Measurements from ENCODE around the gene SRPRB.
A peak's percentile ranks its signal among the peaks of the same experiment; 100 is the strongest.

SRPRB gene

DNA sequence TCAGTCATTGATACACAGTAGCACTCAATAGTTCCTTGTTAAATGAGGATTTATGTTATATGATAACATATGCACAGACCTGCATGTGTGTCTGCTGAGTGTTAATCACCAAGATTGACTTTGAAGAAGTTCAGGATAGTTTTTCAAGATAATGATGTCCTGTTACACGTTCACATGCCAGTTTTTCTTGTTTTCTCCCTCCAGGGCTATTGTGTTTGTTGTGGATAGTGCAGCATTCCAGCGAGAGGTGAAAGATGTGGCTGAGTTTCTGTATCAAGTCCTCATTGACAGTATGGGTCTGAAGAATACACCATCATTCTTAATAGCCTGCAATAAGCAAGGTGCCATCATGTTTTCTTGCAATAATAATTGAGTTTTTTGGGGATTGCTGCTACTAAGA is 9.8 kb downstream of the SRPRB start:
- Histone ChIP-seq H3K4me3 (ENCODE audit: low read length) (no peak overlapping the region), H3K4me1 (ENCODE audit: insufficient read depth, low read length) (no peaks in the 10 kb centered on the region), H3K27me3 (ENCODE audit: insufficient read depth, low read length) (no peaks in the 10 kb centered on the region), H3K27ac (ENCODE audit: low read depth, low read length) (no peak overlapping the region), H3K9me3 (ENCODE audit: insufficient read depth, low read depth, low read length) (no peaks in the 10 kb centered on the region), H3K36me3 (ENCODE audit: insufficient read depth, low read length) (peaks cover 92% of the 10 kb centered on the region), H3K9ac (ENCODE audit: low read depth, low read length) (no peak overlapping the region)
- 95% methylated on average over 1 of the region's 2 CpGs for WGBS

DNA sequence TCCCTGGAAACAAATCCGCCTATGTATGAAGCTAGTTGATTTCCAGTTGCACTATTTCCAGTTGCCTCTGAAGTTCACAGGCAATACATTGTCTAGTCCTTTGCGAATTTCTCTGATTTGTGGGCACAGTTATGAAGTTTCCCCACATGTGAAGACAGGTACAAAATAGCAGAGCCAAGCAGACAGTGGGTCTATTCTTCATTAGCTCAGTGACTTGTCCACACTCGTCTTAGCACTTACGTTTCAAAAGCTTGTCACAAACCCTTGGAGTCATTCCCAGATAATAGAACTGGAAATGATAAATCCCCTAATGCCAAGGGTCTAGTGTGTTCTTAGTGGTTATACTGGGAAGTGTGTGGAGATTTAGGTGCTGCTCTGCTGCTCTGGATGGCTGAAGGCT is 14.5 kb downstream of the SRPRB start:
- no peak overlapping the region for H3K4me3 ChIP-seq (ENCODE audit: low read length)
- no peak overlapping the region for H3K27ac ChIP-seq (ENCODE audit: low read depth, low read length)
- WGBS = 96% methylated on average over 4 of the region's 4 CpGs
- H3K4me1 ChIP-seq (ENCODE audit: insufficient read depth, low read length) = peaks cover 6% of the 10 kb centered on the region
- H3K9ac ChIP-seq (ENCODE audit: low read depth, low read length) = no peak overlapping the region
- peaks cover 87% of the 10 kb centered on the region for H3K36me3 ChIP-seq (ENCODE audit: insufficient read depth, low read length)
- no peaks in the 10 kb centered on the region for H3K27me3 ChIP-seq (ENCODE audit: insufficient read depth, low read length)
- H3K9me3 ChIP-seq (ENCODE audit: insufficient read depth, low read depth, low read length) = no peaks in the 10 kb centered on the region

DNA sequence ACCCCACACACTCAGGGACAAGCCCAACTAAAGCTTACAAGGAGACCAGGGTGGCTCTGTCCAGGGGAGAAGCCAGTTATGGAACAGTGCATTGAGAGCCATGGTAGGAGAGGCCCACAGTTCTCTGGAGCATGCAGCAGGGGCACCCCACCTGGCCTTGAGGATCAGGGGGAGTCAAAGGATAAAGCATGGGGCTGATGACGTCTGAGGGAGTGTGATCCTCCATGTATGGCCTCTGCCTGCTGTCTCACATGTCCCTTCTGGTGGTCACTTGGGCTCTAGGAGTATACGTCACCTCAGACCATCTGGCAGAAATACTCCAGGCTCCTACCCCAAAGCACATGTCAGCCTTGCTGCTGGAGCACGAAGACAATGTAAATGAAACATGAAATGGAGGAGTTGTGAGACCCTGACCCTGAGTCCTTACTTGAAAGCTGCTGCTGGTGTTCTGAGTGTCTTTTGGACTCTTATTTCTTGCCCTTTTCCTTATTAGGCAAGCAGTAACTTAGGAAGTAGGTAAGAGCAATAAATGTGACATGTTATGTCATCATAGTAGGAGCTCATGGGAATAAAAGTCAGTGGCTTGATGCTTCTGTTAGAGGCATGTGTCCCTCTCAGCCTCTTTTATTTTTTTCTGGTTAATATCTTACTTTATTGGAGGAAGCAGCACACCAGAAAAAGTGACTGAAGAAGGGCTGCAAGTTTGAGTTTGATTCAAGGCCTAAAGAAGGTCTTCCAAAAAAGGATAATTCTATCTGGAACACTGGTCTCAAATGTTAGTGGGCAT is 15.5 kb downstream of the SRPRB start:
- H3K4me3 ChIP-seq (ENCODE audit: low read length) = no peak overlapping the region
- 96% methylated on average over 3 of the region's 3 CpGs for WGBS
- H3K36me3 ChIP-seq (ENCODE audit: insufficient read depth, low read length) = peaks cover 77% of the 10 kb centered on the region
- H3K4me1 ChIP-seq (ENCODE audit: insufficient read depth, low read length) = peaks cover 6% of the 10 kb centered on the region
- no peaks in the 10 kb centered on the region for H3K9me3 ChIP-seq (ENCODE audit: insufficient read depth, low read depth, low read length)
- no peak overlapping the region for H3K9ac ChIP-seq (ENCODE audit: low read depth, low read length)
- H3K27ac ChIP-seq (ENCODE audit: low read depth, low read length) = peak overlapping the region; percentile 30; the same call in 1 of the 2 replicates
- H3K27me3 ChIP-seq (ENCODE audit: insufficient read depth, low read length) = no peaks in the 10 kb centered on the region

DNA sequence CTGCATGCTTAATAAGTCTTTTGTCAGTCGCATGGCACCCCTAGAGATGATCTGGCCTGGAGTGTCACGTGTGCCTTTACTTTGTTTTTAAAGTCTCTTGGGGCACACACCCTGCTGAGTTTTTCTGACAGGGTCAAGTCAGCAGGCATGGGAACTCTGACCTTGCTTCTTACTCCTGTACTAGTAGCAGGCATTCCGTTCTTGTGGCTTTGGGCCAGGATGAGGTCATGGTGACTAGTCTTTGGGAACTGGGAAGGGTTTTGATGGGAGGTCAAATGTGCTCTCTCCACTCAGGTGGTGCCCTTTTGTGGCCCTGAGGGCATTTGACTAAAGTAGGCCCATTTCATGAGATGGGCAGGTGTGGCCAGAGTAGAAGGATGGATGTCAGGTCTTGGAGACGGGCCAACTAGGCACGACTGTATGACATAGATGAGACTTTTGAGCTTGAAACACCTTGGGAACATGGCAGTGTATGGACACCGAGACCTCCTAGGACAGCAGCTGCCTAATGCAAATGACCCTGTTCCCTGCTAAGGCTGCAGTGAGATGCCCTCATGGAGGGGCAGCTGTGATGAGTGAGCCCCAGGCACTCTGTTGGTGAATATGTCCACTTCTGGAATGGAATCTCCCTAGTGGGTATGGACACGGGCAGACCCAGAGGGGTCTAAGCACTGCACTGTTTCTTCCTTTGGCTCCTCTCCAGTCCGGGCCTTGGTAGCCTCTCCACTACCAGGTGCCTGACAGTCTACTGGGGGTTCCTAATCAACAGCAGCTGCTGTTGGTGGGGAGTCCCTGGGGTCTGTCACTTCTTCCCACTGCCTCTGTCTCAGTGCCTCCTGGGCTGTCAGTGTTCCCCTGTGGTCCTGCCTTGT is 16.4 kb downstream of the SRPRB start:
- H3K36me3 ChIP-seq (ENCODE audit: insufficient read depth, low read length) = peaks cover 68% of the 10 kb centered on the region
- no peak overlapping the region for H3K4me3 ChIP-seq (ENCODE audit: low read length)
- peaks cover 6% of the 10 kb centered on the region for H3K4me1 ChIP-seq (ENCODE audit: insufficient read depth, low read length)
- H3K27ac ChIP-seq (ENCODE audit: low read depth, low read length) = peak overlapping the region; percentile 30; the same call in 1 of the 2 replicates
- 75% methylated on average over 8 of the region's 8 CpGs for WGBS
- no peaks in the 10 kb centered on the region for H3K9me3 ChIP-seq (ENCODE audit: insufficient read depth, low read depth, low read length)
- no peak overlapping the region for H3K9ac ChIP-seq (ENCODE audit: low read depth, low read length)
- H3K27me3 ChIP-seq (ENCODE audit: insufficient read depth, low read length) = no peaks in the 10 kb centered on the region

DNA sequence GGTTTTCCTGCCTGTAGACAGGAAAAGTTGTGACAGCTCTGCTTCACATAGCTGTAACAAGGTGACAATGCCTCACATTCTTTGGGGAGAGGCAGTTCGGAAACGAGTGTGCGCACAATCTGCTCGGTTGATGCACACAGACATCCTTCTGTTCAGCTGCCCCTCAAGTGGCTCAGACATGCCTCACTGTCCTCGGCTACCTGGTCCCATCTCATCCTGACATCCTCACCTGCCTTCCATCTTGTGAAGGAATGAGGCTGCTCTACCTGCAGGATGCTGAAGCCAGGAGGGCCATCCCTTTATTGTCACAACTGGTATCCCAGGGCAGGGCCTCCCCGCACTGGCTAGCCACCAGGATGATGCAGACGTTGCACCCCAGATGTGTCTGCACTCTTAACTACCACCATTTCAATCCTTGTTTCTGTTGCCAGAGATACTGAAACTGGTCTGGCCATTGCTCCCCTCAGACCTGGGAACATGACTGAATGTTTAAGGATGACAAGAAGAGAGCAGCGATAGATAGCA is 19.4 kb downstream of the SRPRB start:
- H3K9me3 ChIP-seq (ENCODE audit: insufficient read depth, low read depth, low read length) = no peaks in the 10 kb centered on the region
- H3K27ac ChIP-seq (ENCODE audit: low read depth, low read length) = no peak overlapping the region
- H3K4me1 ChIP-seq (ENCODE audit: insufficient read depth, low read length) = peaks cover 6% of the 10 kb centered on the region
- H3K9ac ChIP-seq (ENCODE audit: low read depth, low read length) = no peak overlapping the region
- no peaks in the 10 kb centered on the region for H3K27me3 ChIP-seq (ENCODE audit: insufficient read depth, low read length)
- peaks cover 39% of the 10 kb centered on the region for H3K36me3 ChIP-seq (ENCODE audit: insufficient read depth, low read length)
- WGBS = 95% methylated on average over 8 of the region's 8 CpGs
- no peak overlapping the region for H3K4me3 ChIP-seq (ENCODE audit: low read length)

DNA sequence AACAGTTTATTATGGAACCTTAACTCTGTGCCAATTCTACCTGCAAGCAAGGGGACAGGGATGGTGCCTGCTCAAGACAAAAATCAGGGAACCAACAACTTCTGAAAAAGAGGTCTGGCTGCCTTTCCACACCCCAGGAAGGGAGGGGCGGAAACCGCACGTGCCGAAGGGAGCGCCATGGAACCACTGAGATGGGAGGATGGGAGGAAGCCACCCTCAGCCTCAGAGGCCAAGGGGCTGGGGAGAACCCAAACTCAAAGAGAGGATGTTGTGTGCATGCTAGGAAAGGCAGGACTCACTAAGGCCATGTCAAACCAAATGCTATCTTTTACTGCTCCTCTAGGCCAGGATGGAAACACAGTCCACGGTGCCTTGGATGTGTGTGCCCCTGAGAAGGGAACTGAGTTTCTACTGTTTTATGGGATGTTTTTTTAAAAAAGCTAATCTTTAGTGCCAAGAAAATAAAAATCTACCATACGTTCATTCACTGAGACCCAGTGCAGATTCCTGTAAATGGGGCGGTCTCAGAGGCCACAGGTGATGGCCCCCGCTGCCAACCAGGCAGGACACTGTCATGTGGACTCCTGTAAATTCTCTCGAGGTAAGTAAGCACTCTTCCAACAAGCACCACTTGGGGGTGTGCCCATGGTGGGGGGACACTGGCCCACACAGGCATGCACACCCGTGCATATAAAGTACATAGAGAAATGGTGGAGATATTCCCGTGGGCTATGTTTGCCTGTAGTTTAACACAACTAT is 20.5 kb downstream of the SRPRB start:
- Histone ChIP-seq H3K4me1 (ENCODE audit: insufficient read depth, low read length) (peaks cover 5% of the 10 kb centered on the region), H3K27ac (ENCODE audit: low read depth, low read length) (no peak overlapping the region), H3K9me3 (ENCODE audit: insufficient read depth, low read depth, low read length) (no peaks in the 10 kb centered on the region), H3K27me3 (ENCODE audit: insufficient read depth, low read length) (no peaks in the 10 kb centered on the region), H3K9ac (ENCODE audit: low read depth, low read length) (no peak overlapping the region), H3K36me3 (ENCODE audit: insufficient read depth, low read length) (peaks cover 28% of the 10 kb centered on the region), H3K4me3 (ENCODE audit: low read length) (no peak overlapping the region)
- 95% methylated on average over 11 of the region's 12 CpGs for WGBS

DNA sequence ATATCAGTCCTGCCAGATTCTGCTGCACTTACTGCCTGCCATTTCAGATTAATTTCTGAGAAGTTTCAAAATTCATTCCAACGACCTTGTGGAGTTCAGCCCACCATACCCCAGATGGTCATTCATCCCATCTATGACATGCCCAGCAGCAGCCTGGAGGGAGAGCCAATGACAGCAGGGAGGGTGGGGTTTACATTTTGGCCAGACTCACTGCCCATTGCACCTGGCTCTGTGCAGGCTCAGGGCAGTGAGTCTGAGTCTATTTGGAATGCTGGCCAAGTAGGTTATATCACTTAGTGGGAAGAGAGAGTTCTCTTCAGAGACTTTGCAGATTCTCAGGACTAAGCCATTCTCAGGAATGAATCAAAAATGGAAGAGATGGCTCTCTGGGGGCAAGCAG is 21.5 kb downstream of the SRPRB start:
- WGBS = 88% methylated on average over 1 of the region's 1 CpG

DNA sequence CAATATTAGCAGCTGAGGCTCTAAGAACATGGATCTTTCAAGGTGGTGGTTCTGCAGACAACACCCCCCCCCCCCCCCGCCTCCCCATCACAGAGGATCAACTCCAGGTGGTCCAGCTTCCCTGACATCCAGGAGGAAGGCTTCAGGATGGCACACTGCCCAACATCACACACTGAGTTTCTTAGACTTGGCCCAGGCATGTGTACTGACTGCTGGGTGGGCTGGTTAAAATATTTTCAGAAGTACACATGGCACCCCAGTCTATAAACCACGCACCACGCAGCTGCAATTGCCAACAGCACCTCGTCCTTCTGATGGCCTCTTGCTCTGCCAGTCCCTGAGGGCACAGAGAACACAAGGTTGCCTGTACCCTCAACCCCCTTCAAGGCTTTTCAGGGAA is 22.1 kb downstream of the SRPRB start:
- Histone ChIP-seq H3K36me3 (ENCODE audit: insufficient read depth, low read length) (peaks cover 13% of the 10 kb centered on the region), H3K4me1 (ENCODE audit: insufficient read depth, low read length) (no peaks in the 10 kb centered on the region; the same call in 1 of the 2 replicates), H3K9me3 (ENCODE audit: insufficient read depth, low read depth, low read length) (no peaks in the 10 kb centered on the region), H3K27me3 (ENCODE audit: insufficient read depth, low read length) (no peaks in the 10 kb centered on the region), H3K9ac (ENCODE audit: low read depth, low read length) (no peak overlapping the region), H3K27ac (ENCODE audit: low read depth, low read length) (no peak overlapping the region), H3K4me3 (ENCODE audit: low read length) (no peak overlapping the region)
- WGBS = 97% methylated on average over 3 of the region's 4 CpGs

More for the DNA sequence above, 21.5 kb downstream of the SRPRB start:
- H3K9ac ChIP-seq (ENCODE audit: low read depth, low read length) = no peak overlapping the region
- H3K27me3 ChIP-seq (ENCODE audit: insufficient read depth, low read length) = no peaks in the 10 kb centered on the region
- no peaks in the 10 kb centered on the region; the same call in 1 of the 2 replicates for H3K4me1 ChIP-seq (ENCODE audit: insufficient read depth, low read length)
- no peaks in the 10 kb centered on the region for H3K9me3 ChIP-seq (ENCODE audit: insufficient read depth, low read depth, low read length)
- H3K27ac ChIP-seq (ENCODE audit: low read depth, low read length) = no peak overlapping the region
- H3K4me3 ChIP-seq (ENCODE audit: low read length) = no peak overlapping the region
- peaks cover 18% of the 10 kb centered on the region for H3K36me3 ChIP-seq (ENCODE audit: insufficient read depth, low read length)

DNA sequence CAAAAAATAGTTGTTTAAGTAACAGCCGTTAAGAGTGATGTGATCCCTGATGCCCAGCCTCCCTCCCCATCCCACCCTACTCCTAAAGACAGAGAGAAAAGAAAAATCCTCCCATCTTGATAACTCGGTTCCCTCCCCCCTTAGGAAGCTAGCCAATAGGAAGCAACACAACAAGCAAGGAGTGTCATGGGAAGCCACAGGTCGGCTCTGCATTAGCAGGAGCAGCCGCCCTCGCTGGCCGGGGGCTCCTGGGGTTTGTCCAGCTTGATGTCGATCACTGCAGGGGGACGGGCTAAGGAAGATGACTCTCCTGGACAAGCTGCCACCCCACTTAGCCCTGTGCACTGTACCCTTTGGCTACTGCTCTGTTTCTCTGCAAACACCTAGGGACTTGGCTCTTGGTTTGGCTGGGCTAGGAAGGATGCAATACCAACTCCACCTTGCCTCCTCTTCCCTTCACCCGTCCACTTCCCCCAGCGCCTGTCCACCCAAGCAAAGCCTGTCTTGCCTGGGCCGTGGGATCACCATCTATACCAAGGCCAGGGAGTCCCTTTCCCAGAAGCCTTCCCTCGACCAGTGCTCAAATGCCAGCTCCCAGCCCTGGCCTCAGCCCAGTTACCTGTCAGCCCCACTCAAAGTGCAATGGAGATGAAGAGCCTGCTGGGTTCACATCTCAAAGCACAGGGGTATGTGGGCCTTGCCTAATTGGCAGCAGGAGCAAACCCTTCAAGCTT is 23.1 kb downstream of the SRPRB start:
- H3K4me1 ChIP-seq (ENCODE audit: insufficient read depth, low read length) = no peaks in the 10 kb centered on the region
- H3K27me3 ChIP-seq (ENCODE audit: insufficient read depth, low read length) = no peaks in the 10 kb centered on the region
- peaks cover 8% of the 10 kb centered on the region; the same call in 1 of the 2 replicates for H3K36me3 ChIP-seq (ENCODE audit: insufficient read depth, low read length)
- H3K4me3 ChIP-seq (ENCODE audit: low read length) = no peak overlapping the region
- no peak overlapping the region for H3K9ac ChIP-seq (ENCODE audit: low read depth, low read length)
- no peak overlapping the region for H3K27ac ChIP-seq (ENCODE audit: low read depth, low read length)
- H3K9me3 ChIP-seq (ENCODE audit: insufficient read depth, low read depth, low read length) = no peaks in the 10 kb centered on the region
- WGBS = 85% methylated on average over 12 of the region's 12 CpGs

DNA sequence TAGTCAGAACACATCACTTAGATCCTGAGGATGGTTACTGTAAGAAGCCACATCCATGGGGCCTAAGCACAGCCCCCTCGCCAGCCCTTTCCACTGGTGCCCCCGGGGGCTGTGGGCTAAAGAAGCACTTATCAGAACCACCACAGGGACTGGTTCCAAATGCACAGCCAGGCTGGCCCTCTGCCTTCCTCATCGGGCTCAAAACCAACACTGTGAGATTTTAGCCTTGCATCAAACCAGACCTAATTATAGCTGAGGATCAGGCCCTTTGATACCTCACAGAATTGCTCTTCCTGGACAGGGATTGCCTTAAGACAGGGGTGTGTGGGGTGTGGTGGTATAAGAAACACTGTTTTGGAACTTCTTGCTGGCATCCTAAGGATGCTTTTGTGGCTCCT is 23.7 kb downstream of the SRPRB start:
- Histone ChIP-seq H3K4me3 (ENCODE audit: low read length) (no peak overlapping the region), H3K4me1 (ENCODE audit: insufficient read depth, low read length) (no peaks in the 10 kb centered on the region)
- 93% methylated on average over 3 of the region's 3 CpGs for WGBS

More for the DNA sequence above, 23.7 kb downstream of the SRPRB start:
- H3K27me3 ChIP-seq (ENCODE audit: insufficient read depth, low read length) = no peaks in the 10 kb centered on the region
- H3K9me3 ChIP-seq (ENCODE audit: insufficient read depth, low read depth, low read length) = no peaks in the 10 kb centered on the region
- H3K36me3 ChIP-seq (ENCODE audit: insufficient read depth, low read length) = peaks cover 2% of the 10 kb centered on the region; the same call in 1 of the 2 replicates
- H3K9ac ChIP-seq (ENCODE audit: low read depth, low read length) = no peak overlapping the region
- H3K27ac ChIP-seq (ENCODE audit: low read depth, low read length) = no peak overlapping the region
